GM21360 (cell line): ENCODE results near the gene ACKR4.
"Not testable (repeated sequence)": the region's sequence is repeated elsewhere in the genome, so short reads cannot be mapped to it uniquely, and the experiment has no call there.

Experiments used
- ATAC-seq: cut with Tn5 transposase; IDR thresholded peaks from one replicate; pipeline ENCODE4 v1.9.1; 2021; ENCODE audit warnings: mild to moderate bottlenecking, moderate library complexity; ENCODE audit not compliant: unreplicated experiment

The ACKR4 gene

GRCh38 chr3:132593947-132594323, 3.1 kb upstream of the ACKR4 start:
- no peak for ATAC-seq

GRCh38 chr3:132594498-132594897, 2.6 kb upstream of the ACKR4 start:
- ATAC-seq = no peak

GRCh38 chr3:132595014-132595413, 2.1 kb upstream of the ACKR4 start:
- ATAC-seq = no peak

GRCh38 chr3:132596326-132596725, 744 bp upstream of the ACKR4 start:
- ATAC-seq = no peak

- no peak for ATAC-seq
Observed at GRCh38 chr3:132597660-132598059, 590 bp downstream of the ACKR4 start.

- ATAC-seq = no peak
Observed at GRCh38 chr3:132598181-132598580, 1.1 kb downstream of the ACKR4 start.

GRCh38 chr3:132600614-132601013, 3.5 kb downstream of the ACKR4 start:
- ATAC-seq = not testable (repeated sequence)

GRCh38 chr3:132605374-132605792, 8.3 kb downstream of the ACKR4 start:
- ATAC-seq = no peak

GRCh38 chr3:132606085-132606484, 9.0 kb downstream of the ACKR4 start:
- ATAC-seq = no peak

- not testable (repeated sequence) for ATAC-seq
Observed at GRCh38 chr3:132606620-132607019, 9.6 kb downstream of the ACKR4 start.

- not testable (repeated sequence) for ATAC-seq
Observed at GRCh38 chr3:132615301-132615700, 18.2 kb downstream of the ACKR4 start.

GRCh38 chr3:132615881-132616280, 18.8 kb downstream of the ACKR4 start:
- ATAC-seq = no peak

- ATAC-seq = no peak
Observed at GRCh38 chr3:132616780-132617179, 19.7 kb downstream of the ACKR4 start.

GRCh38 chr3:132622148-132622547, 25.1 kb downstream of the ACKR4 start:
- no peak for ATAC-seq

GRCh38 chr3:132622761-132623160, 25.7 kb downstream of the ACKR4 start:
- ATAC-seq = no peak

GRCh38 chr3:132623646-132624045, 26.6 kb downstream of the ACKR4 start:
- ATAC-seq = no peak

GRCh38 chr3:132624790-132625189, 27.7 kb downstream of the ACKR4 start:
- no peak for ATAC-seq

GRCh38 chr3:132625613-132626012, 28.5 kb downstream of the ACKR4 start:
- peak; percentile 85 for ATAC-seq

- ATAC-seq = no peak
Observed at GRCh38 chr3:132626955-132627354, 29.9 kb downstream of the ACKR4 start.

GRCh38 chr3:132628157-132628556, 31.1 kb downstream of the ACKR4 start:
- no peak for ATAC-seq

- ATAC-seq = no peak
Observed at GRCh38 chr3:132629928-132630327, 32.9 kb downstream of the ACKR4 start.

- no peak for ATAC-seq
Observed at GRCh38 chr3:132630612-132631011, 33.5 kb downstream of the ACKR4 start.

- ATAC-seq = no peak
Observed at GRCh38 chr3:132635052-132635451, 38.0 kb downstream of the ACKR4 start.

- ATAC-seq = no peak
Observed at GRCh38 chr3:132637590-132637989, 40.5 kb downstream of the ACKR4 start.
